GM19467 (cell line): ENCODE measurements around the gene SPATA22.
"Not testable (repeated sequence)": the region's sequence is repeated elsewhere in the genome, so short reads cannot be mapped to it uniquely, and the experiment has no call there.

Experiments used
- ATAC-seq: cut with Tn5 transposase; IDR thresholded peaks from one replicate; pipeline ENCODE4 v1.9.1; 2021; ENCODE audit warnings: mild to moderate bottlenecking, moderate library complexity; ENCODE audit not compliant: unreplicated experiment

The SPATA22 gene

GRCh38 chr17:3471599-3471998 lies at the start of gene SPATA22:
Gene SPATA22 (minus strand): TSS chr17:3471819. CDS start chr17:3469325, 2,494 bp downstream.
- no peak for ATAC-seq

- not testable (repeated sequence) for ATAC-seq
These were observed 47.9 kb upstream of the SPATA22 start for GRCh38 chr17:3519472-3519871.

GRCh38 chr17:3514873-3515272 lies 43.3 kb upstream of the SPATA22 start:
- ATAC-seq, result no peak

GRCh38 chr17:3514167-3514566 lies 42.5 kb upstream of the SPATA22 start:
- not testable (repeated sequence) for ATAC-seq

GRCh38 chr17:3513305-3514035 lies 41.9 kb upstream of the SPATA22 start:
- no peak for ATAC-seq

GRCh38 chr17:3512505-3513171 lies 41.0 kb upstream of the SPATA22 start:
- ATAC-seq, result no peak

GRCh38 chr17:3511852-3512504 lies 40.4 kb upstream of the SPATA22 start:
- ATAC-seq, result no peak

GRCh38 chr17:3510090-3510489 lies 38.5 kb upstream of the SPATA22 start:
- no peak for ATAC-seq

GRCh38 chr17:3507869-3508268 lies 36.2 kb upstream of the SPATA22 start:
- no peak for ATAC-seq

- ATAC-seq, result no peak
These were observed 35.5 kb upstream of the SPATA22 start for GRCh38 chr17:3507071-3507470.

- no peak for ATAC-seq
These were observed 34.4 kb upstream of the SPATA22 start for GRCh38 chr17:3506054-3506453.

- no peak for ATAC-seq
These were observed 33.4 kb upstream of the SPATA22 start for GRCh38 chr17:3505008-3505407.

- ATAC-seq, result no peak
These were observed 31.7 kb upstream of the SPATA22 start for GRCh38 chr17:3503285-3503684.

- ATAC-seq, result no peak
These were observed 30.8 kb upstream of the SPATA22 start for GRCh38 chr17:3502466-3502865.

GRCh38 chr17:3501344-3501743 lies 29.7 kb upstream of the SPATA22 start:
- no peak for ATAC-seq

- ATAC-seq, result no peak
These were observed 25.5 kb upstream of the SPATA22 start for GRCh38 chr17:3497101-3497500.

GRCh38 chr17:3485481-3486068 lies 14.0 kb upstream of the SPATA22 start:
- no peak for ATAC-seq

GRCh38 chr17:3482852-3483251 lies 11.2 kb upstream of the SPATA22 start:
- ATAC-seq, result no peak

- ATAC-seq, result no peak
These were observed 8.4 kb upstream of the SPATA22 start for GRCh38 chr17:3479988-3480387.

- ATAC-seq, result no peak
These were observed 4.4 kb upstream of the SPATA22 start, which contains the start of gene ASPA for GRCh38 chr17:3475812-3476610. Gene ASPA (plus strand): TSS chr17:3475997. CDS start chr17:3476160, 163 bp downstream.

- no peak for ATAC-seq
These were observed 3.6 kb upstream of the SPATA22 start for GRCh38 chr17:3475251-3475685.
